Measurements from ENCODE around the gene GPSM3. TPM values are rescaled to one million over a fixed set of nuclear protein-coding genes. Genes with fewer than 3 reads are reported as not detected.
"Not testable (repeated sequence)": the region's sequence is repeated elsewhere in the genome, so short reads cannot be mapped to it uniquely, and the experiment has no call there.

The GPSM3 gene, protein sequence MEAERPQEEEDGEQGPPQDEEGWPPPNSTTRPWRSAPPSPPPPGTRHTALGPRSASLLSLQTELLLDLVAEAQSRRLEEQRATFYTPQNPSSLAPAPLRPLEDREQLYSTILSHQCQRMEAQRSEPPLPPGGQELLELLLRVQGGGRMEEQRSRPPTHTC
- total RNA-seq: 6.9 and 9.0 TPM in 2 replicates

GRCh38 chr6:32192608-32193039, at the start of gene GPSM3:
Gene GPSM3, minus strand, starts transcription at chr6:32192643. Its CDS starts 130 bp downstream, at chr6:32192513.
- DNase-seq (ENCODE audit: low read depth in 2 of 2): peak in 1 of 2 donors; percentile 71

DNA sequence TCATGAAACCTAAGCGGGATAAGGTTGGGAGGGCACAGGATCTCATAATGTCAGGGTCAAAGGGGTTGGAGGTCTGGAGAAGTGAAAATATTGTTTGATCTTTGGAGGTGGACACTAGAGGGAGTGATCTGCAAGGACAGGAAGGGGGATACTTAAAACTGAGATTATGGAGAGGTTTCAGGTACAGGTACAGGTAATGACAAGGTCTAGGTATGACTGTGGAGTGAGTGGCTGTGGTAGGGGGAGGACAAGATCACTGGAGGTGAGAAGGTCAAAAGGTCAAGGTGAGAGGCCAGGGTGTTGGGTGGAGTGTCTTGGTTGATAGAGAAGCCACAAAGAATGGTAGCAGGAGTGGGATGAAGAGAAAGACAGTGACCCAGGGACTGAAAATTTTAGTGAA, 48.2 kb upstream of the GPSM3 start:
- no peak for DNase-seq (ENCODE audit: low read depth in 2 of 2)

- DNase-seq (ENCODE audit: low read depth in 2 of 2): no peak
Measured at GRCh38 chr6:32239462-32239861, 47.0 kb upstream of the GPSM3 start.

- peak in 1 of 2 donors; percentile 50 for DNase-seq (ENCODE audit: low read depth in 2 of 2)
Measured at GRCh38 chr6:32234934-32235333, 42.5 kb upstream of the GPSM3 start.

GRCh38 chr6:32226434-32226833, 34.0 kb upstream of the GPSM3 start:
- DNase-seq (ENCODE audit: low read depth in 2 of 2): no peak

DNA sequence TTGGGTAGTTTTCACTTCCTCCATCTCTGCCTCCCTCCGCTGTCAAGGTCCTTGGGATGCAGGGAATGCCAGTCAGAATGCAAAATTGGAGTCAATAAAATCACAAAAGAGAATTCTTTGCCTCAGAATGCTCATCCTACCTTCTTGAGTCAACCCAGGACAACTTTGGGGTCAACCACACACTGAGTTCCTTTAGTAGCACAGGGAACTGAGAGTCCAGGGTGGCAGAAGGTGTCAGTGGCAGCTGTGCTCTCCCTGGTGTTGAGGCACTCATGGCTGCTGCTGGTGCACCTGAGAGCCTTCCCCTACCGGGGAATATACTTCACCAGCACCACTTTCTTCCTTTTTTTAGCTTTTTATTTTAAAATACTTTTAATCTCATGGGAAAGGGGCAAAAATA, 32.3 kb upstream of the GPSM3 start:
- no peak for DNase-seq (ENCODE audit: low read depth in 2 of 2)

GRCh38 chr6:32223258-32224235, 31.1 kb upstream of the GPSM3 start, which contains the start of gene NOTCH4:
Gene NOTCH4, minus strand, starts transcription at chr6:32224067. Its CDS starts 139 bp downstream, at chr6:32223928.
- peak in 1 of 2 donors; percentile 46 for DNase-seq (ENCODE audit: low read depth in 2 of 2)

GRCh38 chr6:32222333-32223230, 30.1 kb upstream of the GPSM3 start:
- peak in 1 of 2 donors; percentile 11 for DNase-seq (ENCODE audit: low read depth in 2 of 2)

DNA sequence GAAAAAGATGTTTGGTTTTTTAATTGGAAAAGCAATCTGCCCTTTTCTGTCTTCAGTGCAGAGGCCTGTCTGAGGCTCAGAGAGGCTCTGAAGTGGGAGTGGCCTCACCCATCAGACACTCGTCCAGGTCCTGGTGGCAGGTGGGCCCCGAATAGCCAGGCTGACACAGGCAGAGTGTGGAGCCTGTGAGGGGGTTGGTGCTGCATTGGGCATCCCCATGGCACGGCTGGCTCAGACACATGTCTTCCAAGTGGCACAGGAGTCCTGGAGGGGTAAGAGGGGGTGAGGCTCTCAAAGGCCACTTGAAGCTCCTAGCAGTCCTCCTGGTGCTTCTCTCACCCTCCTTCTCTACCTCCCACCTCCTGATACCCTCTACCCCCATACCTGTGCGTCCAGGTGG, 27.6 kb upstream of the GPSM3 start:
- DNase-seq (ENCODE audit: low read depth in 2 of 2): no peak

DNA sequence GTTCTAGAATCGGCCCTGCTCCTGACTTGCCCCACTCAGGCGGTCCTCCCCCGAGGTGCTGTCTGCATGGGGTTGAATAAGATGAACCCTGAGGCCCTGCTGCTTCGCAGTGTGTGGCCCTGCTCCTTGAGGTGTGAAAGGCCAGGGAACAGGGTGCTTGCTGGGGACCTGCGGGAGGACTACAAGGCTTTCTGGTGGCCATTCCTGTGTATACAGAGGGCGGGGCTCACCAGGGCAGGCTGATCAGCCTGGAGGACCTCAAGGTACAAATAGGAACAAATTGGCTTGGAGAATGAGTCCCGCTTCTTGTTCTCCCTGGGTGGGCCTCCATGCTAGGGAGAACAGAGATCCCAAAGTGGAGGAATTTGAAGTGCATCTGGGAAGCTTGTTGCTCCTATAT, 25.7 kb upstream of the GPSM3 start:
- no peak for DNase-seq (ENCODE audit: low read depth in 2 of 2)

GRCh38 chr6:32216998-32217397, 24.6 kb upstream of the GPSM3 start:
- DNase-seq (ENCODE audit: low read depth in 2 of 2): no peak

DNA sequence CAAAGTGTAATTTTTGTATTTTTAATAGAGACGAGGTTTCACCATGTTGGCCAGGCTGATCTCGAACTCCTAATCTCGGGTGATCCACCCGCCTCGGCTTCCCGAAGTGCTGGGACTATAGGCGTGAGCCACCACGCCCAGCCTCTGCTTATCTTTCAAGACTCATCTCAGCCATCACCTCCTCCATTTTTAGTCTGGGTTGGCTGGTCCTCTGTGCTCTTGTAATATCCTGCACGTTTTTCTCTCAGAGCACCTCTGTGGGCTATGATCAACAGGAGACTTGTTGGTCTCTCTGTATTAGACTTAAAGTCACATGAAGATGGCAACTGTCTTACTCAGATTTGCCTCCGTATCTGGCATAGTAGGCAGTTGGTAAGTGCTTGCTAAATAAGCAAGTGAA, 23.8 kb upstream of the GPSM3 start:
- no peak for DNase-seq (ENCODE audit: low read depth in 2 of 2)

DNA sequence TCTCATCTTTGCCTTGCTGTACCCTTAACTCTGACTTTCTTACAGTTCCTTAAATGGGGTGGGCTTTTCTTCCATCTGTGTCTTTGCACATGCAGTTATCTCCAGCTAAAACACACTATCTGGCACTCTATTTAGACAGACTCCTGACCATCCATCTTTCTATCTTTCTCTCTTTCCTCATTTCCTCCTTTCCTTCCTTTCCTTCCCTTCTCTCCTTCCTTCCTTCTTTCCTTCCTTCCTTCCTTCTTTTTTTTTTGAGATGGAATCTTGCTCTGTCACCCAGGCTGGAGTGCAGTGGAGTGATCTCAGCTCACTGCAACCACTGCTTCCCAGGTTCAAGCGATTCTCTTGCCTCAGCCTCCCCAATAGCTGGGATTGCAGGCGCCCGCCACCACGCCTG, 23.2 kb upstream of the GPSM3 start:
- no peak for DNase-seq (ENCODE audit: low read depth in 2 of 2)

DNA sequence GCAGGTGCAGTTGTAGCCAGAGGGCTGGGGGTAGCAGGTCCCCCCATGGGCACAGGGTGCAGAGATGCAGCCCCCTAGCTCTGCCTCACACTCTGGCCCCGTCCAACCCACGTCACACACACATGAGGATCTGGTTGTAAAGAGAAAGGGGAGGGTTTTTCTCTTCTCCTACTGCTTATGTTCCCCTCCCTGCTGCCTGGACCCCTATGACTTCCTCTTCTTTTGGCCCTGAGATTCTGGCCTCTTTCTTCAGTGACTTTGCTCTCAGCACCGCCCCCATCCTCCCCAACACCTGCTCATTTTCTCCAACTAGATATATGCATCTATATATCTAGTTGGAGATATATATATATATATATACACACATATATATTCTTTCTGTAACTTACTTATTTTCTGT, 21.7 kb upstream of the GPSM3 start:
- DNase-seq (ENCODE audit: low read depth in 2 of 2): no peak

- DNase-seq (ENCODE audit: low read depth in 2 of 2): no peak
Measured at GRCh38 chr6:32213649-32214048, 21.2 kb upstream of the GPSM3 start.

DNA sequence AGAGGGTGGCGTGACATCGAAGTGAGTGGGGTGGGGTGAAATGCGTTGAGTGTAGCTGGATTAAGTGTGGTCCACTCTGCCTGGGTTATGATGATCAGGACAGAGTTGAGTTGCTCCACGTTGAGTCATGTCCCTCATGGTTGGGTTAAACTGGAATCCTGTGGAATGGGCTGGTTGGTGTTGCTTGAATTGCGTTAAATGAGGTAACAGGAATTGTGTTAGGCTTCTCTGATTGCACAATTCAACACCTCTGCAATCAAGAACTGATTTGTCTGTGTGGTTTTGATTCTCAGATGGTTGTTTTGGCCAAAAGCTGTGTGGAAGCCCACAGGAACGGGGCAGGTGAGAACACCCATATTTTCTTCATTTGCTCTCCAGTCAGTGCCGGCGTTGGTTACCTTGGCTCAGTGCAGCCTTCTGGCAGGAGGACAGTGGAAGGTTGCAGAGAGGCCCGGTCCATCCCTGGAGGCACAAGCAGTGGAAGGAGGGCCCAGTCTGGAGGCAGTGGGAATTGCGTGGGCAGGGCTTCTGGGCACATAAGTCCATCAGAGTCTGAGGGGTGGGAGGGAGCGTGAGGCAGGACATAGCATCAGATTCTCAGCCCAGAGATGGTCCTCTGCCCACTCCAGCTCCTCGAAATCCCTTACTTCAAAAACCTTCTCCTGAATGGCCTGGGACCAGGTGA, 19.8 kb upstream of the GPSM3 start:
- DNase-seq (ENCODE audit: low read depth in 2 of 2): no peak

- not testable (repeated sequence) for DNase-seq (ENCODE audit: low read depth in 2 of 2)
Measured at GRCh38 chr6:32211432-32211831, 19.0 kb upstream of the GPSM3 start.

DNA sequence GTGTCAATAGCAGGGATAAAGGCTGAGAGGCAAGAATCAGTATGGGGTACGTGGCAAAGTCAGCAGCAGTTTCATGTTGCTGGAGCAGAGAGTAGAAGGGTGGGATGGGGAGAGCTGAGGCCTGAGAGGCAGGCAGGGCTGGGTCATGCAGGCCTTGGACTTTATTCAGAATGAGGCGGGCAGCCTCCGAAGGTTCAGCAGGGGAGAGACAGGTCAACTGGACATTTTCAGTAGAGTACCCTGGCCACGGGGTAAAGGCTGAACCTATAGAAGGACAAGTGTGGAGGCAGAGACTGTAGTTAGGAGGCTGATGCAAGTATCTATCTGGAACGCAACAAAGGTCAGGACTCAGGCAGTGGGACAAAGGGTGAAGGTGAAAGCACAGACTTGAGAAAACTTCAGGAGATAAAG, 17.8 kb upstream of the GPSM3 start:
- DNase-seq (ENCODE audit: low read depth in 2 of 2): no peak

DNA sequence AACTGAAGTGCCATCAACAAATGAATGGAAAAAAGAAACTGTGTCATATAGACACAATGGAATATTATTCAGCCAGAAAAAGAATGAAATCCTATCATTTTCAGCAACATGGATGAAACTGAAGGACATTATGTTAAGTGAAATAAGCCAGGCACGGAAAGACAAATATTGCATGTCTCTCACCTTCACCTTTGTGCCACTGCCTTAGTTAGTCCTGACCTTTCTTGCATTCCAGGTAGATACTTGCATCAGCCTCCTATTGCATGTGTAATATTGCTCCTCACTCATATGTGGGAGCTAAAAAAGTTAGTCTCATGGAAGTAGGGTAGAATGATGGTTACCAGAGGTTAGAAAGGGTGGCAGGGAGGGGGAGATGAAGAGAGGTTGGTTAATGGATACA, 16.6 kb upstream of the GPSM3 start:
- DNase-seq (ENCODE audit: low read depth in 2 of 2): no peak

GRCh38 chr6:32204268-32204715, 11.8 kb upstream of the GPSM3 start:
- no peak for DNase-seq (ENCODE audit: low read depth in 2 of 2)

Data from dermis microvascular lymphatic vessel endothelial cell (primary cell).